Activated CD8-positive, alpha-beta memory T cell treated with anti-CD3 and anti-CD28 coated beads for 48 hours (primary cell): ENCODE data around the gene TMEM87B.
A peak's percentile ranks its signal among the peaks of the same experiment; 100 is the strongest.

Source experiments
- DNase-seq, 3 experiments: peaks; one replicate each; pipeline ENCODE4 v3.0.0-alpha.2; 2020; ENCODE audit warnings: low read depth in 2 of 3, low spot score in 2 of 3

The TMEM87B gene

GRCh38 chr2:112149866-112150435, 94.9 kb downstream of the TMEM87B start:
- DNase-seq, result no peak

GRCh38 chr2:112150447-112150846, 95.4 kb downstream of the TMEM87B start:
- DNase-seq, result no peak

GRCh38 chr2:112150851-112151250, 95.8 kb downstream of the TMEM87B start:
- DNase-seq, result no peak

GRCh38 chr2:112151271-112151670, 96.2 kb downstream of the TMEM87B start:
- DNase-seq, result no peak

- no peak for DNase-seq
Observed at GRCh38 chr2:112151701-112152440, 96.8 kb downstream of the TMEM87B start.

- no peak for DNase-seq
Observed at GRCh38 chr2:112152476-112153178, 97.6 kb downstream of the TMEM87B start.

- no peak for DNase-seq
Observed at GRCh38 chr2:112153179-112153490, 98.1 kb downstream of the TMEM87B start.

DNA sequence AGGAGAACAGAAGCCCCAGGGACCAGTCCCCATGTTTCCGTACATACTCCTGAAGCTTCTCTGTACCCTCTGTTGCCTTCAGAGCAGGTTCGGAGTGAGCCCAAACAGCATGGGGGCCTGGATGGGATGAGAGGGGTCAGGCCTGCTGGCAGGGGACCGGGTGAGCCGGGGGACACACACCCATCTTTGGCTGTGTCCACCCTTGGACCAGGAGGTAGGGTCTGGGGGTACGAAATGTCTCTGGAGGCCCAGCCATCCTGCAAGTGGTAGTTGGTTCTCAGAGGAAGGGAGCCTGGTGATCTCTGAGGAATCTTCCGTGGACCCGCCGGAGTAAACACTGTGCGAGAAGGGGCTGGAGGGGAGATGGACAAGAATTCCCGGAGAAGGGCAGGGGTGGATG, 98.4 kb downstream of the TMEM87B start:
- DNase-seq, result no peak

GRCh38 chr2:112154246-112155117, 99.4 kb downstream of the TMEM87B start:
- no peak for DNase-seq

DNA sequence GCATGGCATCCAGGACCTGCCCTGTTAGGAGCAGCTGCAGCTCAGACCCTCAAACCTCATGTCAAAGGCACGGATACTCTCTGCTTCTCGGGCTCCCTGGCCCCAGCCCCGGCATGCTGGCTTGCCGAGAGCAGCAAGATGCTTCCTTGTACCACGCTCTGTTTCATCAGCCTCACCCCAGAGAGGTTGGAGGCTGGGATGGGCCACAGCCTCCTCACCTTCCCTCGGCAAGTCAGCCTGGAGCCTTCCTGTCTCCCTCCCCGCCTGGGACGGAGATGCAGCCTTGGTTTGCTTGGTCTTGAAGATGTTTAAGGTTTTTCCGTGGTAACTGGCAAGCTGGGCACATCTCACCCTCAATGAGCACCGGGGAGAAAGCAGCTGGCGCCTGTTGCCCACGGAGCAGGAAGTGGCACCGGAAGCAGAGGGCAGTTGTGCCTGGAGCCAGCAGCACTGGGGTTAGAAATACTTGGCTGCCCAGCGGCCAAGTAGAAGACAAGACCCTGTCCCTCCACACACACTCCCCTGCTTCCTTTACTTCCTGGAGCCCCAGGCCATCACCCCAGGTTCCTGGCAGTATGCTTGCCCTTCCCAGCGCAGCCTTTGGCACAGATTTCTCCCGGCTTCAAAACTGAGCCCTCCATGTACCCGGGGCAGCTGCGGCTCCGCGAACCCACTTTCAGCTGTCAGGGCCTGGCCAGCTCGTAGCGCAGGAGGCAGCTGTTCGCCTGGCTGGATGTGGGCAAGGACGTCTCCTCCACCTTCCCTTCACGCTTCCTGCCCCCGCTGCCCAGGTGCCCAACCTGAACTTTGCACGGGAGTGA, 100.5 kb downstream of the TMEM87B start:
- DNase-seq, result no peak

- DNase-seq, result peak in 2 of 3 experiments; percentile 37 to 38
Observed at GRCh38 chr2:112156152-112156986, 101.3 kb downstream of the TMEM87B start.

DNA sequence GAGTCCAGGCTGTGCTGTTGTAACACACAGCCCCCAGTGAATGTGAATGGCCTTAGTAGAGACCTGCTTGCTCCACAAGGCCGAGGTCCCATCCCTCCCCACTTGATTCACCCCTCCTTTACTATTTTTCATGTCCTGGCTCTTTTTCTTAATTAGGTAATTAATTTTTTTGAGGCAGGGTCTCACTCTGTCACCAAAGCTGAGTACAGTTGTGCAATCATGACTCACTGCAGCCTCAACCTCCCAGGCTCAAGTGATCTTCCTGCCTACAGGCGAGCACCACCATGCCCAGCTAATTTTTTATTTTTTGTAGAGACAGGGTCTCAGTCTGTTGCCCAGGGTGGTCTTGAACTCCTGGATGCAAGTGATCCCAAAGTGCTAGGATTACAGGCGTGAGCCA, 102.4 kb downstream of the TMEM87B start:
- no peak for DNase-seq

GRCh38 chr2:112159454-112159921, 104.4 kb downstream of the TMEM87B start:
- DNase-seq, result no peak

DNA sequence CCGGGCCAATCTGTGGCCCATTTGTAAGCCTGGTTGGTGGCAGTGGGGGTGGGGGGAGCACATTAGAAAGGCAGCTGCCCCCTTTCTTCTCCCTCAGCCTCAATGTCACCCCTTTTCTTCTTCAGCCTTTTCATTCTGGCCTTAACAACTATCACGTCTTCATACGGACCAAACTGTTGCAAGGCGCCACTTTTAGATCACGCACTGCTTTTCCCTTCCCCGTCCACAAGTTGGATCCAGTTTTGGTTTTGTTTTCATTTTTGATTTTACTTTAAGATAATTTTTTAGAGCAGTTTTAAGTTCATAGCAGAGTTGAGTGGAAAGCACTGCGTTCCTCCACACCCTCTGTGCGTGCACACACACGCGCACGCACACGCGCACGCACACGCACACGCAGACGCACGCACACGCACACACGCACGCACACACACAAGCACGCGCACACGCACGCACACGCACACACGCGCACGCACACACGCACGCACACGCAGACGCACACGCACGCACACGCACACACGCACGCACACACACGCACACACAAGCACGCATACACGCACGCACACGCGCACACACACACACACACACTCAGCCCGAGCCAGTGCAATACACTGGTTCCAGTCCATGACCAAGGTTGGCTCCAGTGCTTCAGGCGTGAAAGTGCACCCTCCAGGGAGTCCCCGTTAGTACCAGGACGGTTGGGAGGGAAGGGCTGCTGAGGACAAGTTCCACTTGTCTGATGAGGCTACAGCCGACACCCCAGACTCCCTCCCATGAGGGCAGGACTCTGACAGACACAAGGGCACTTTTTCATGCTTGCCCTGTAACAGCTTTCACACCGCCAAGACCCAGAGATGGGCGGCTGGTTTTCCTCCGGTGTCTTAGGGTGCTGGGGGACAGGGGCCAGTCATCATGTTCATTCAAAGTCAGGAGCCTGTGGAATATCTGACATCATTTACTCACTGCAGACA, 105.5 kb downstream of the TMEM87B start:
- DNase-seq, result no peak

DNA sequence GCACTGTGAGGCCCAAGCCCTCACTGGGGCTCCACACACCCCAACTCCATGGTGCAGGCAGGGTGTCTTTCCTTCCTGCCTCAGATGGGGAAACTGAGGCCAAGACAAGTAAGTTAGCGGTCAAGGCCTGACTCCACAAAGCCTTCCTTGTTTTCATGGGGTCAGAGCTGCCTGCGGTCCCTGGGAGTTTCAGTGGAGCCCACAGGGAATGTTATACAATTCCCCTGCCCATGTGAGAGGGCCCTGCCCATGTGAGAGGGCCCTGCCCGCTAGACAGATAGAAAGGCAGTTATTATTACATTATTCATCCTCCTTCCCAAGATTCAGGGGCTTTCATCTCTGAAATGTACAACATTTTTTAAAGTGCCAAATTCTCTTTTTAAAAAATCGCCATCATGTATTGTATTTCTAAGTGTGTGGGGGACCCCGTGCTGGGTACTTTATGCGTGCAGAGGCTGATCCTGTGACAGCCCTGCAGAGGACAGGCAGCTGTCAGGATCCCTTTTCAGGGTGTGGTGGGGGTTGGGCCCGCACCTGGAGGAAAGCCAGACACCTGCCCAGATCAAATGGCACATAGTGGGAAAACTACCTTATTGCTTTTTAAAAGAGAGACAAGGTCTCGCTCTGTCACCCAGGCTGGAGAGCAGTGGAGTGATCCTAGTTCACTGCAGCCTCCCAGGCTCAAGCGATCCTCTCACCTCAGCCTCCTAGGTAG, 106.5 kb downstream of the TMEM87B start:
- no peak for DNase-seq

DNA sequence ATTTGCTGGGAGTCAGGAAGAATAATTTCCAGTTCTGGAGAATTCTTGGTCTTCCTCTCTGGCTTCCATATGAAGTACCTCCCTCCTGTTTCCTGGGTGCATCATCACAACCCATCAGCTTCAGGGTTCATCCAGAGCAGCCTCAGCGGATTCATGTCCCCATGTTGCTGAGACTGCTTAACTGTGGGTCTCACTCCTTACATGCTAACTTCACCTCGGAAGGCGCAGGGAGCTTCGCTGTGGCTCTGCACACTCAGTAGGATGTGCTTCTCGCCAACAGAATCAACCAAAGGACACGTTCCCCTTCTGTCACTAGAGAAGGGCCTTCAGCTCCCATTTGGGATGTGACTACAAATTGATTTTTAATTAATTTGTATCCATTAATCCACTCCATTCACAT, 107.3 kb downstream of the TMEM87B start:
- DNase-seq, result no peak

- DNase-seq, result no peak
Observed at GRCh38 chr2:112162956-112163355, 107.9 kb downstream of the TMEM87B start.

DNA sequence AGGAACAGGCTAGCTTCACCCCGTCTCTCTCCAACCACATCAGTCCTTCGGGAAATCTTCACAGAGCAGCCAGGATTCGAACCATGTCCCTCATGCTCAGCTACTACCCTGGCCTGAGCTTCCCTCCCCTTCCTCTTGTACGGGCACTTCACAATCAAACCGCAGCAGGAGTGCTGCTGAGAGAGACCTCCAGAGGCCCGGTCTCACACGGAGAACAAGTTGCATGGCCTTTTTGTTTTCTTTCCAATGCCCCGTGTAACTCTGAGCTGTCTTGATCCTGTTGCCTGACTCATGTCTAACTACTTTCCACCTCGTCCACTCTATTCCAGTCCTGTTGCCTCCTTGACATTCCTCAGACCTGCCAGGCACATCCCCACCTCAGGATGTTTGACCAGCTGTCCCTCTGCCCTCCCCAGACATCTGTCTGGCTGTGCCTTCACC, 108.5 kb downstream of the TMEM87B start:
- DNase-seq, result no peak
